SU-DHL-6 (cell line): Measurements from ENCODE around the gene HINT2.
A peak's percentile ranks its signal among the peaks of the same experiment; 100 is the strongest.

Experiments used
- H2AFZ ChIP-seq: fragments of 200-600 bp; sonication (generic); 2 replicates; pipeline ENCODE4 v1.6.1; 2014; ENCODE audit warnings: low read depth, mild to moderate bottlenecking, moderate library complexity, mixed read lengths, antibody characterized with exemption, low read length; ENCODE audit not compliant: severe bottlenecking
- H3F3A ChIP-seq: fragments of 200-600 bp; shearing (Covaris generic); 2 replicates; pipeline ENCODE4 v1.6.0; 2016; ENCODE audit warnings: antibody characterized with exemption, mild to moderate bottlenecking; ENCODE audit not compliant: insufficient read depth
- H3K27ac ChIP-seq: fragments of 200-600 bp; sonication (generic); 2 replicates; pipeline ENCODE4 v1.5.1; 2016; ENCODE audit warnings: low read depth, mild to moderate bottlenecking, low read length, moderate library complexity, mixed read lengths
- H3K27me3 ChIP-seq: fragments of 200-600 bp; sonication (generic), shearing (Covaris generic); 2 replicates; pipeline ENCODE4 v1.6.0; 2014; ENCODE audit warnings: mild to moderate bottlenecking, low read length
- H3K36me3 ChIP-seq: fragments of 200-600 bp; sonication (generic); 2 replicates; pipeline ENCODE4 v1.6.1; 2014; ENCODE audit warnings: mild to moderate bottlenecking, low read length, mixed read lengths
- H3K4me2 ChIP-seq: fragments of 300-600, 200-600 bp; shearing (Covaris generic), sonication (generic); 2 replicates; pipeline ENCODE4 v1.6.0; 2014; ENCODE audit warnings: low read length, low read depth, mild to moderate bottlenecking; ENCODE audit not compliant: poor library complexity, severe bottlenecking
- H3K4me3 ChIP-seq: fragments of 200-600 bp; sonication (generic); 2 replicates; pipeline ENCODE4 v1.5.1; 2014; ENCODE audit warnings: antibody characterized with exemption, low read length, mild to moderate bottlenecking, mixed read lengths; ENCODE audit not compliant: insufficient read depth, poor library complexity, severe bottlenecking
- H3K79me2 ChIP-seq: fragments of 200-600 bp; sonication (generic); 2 replicates; pipeline ENCODE4 v1.6.1; 2014; ENCODE audit warnings: mild to moderate bottlenecking, low read length, moderate library complexity; ENCODE audit not compliant: insufficient read depth
- H3K9ac ChIP-seq: fragments of 200-600 bp; sonication (generic); 2 replicates; pipeline ENCODE4 v1.7.0; 2014; ENCODE audit warnings: mild to moderate bottlenecking, low read length
- H3K9me2 ChIP-seq: fragments of 200-600 bp; sonication (generic); replicated peaks from 2 replicates; pipeline ENCODE4 v1.6.1; 2014; ENCODE audit warnings: low read length; ENCODE audit not compliant: insufficient read depth
- H3K9me3 ChIP-seq: fragments of 200-600 bp; sonication (generic); 2 replicates; pipeline ENCODE4 v1.6.1; 2014; ENCODE audit warnings: low read length, mixed read lengths; ENCODE audit not compliant: insufficient read depth
- H4K20me1 ChIP-seq: fragments of 200-600 bp; sonication (generic); 2 replicates; pipeline ENCODE4 v1.6.1; 2014; ENCODE audit warnings: low read depth, mild to moderate bottlenecking, antibody characterized with exemption, low read length, moderate library complexity, mixed read lengths
- CTCF ChIP-seq: fragments of 200-600 bp; sonication (generic); IDR thresholded peaks from one replicate; pipeline ENCODE4 v1.5.1; 2017; ENCODE audit warnings: antibody characterized with exemption, mild to moderate bottlenecking, low read length, moderate library complexity; ENCODE audit not compliant: insufficient read depth, poor library complexity, severe bottlenecking
- EZH2phosphoT487 ChIP-seq: fragments of 200-600 bp; sonication (generic), shearing (Covaris generic); conservative IDR thresholded peaks from 2 replicates; pipeline ENCODE4 v1.6.1; 2018; ENCODE audit warnings: mild to moderate bottlenecking, antibody characterized with exemption, low read length, moderate library complexity, mixed read lengths

HINT2 gene

GRCh38 chr9:35835766-35836165 lies 20.9 kb upstream of the HINT2 start:
- Histone ChIP-seq H3K9me3 (no peaks in the 10 kb centered on the region), H3K4me3 (no peak overlapping the region), H3K4me2 (no peak overlapping the region), H4K20me1 (no peaks in the 10 kb centered on the region), H3K27me3 (no peaks in the 10 kb centered on the region), H2AFZ (no peak overlapping the region), H3K36me3 (no peaks in the 10 kb centered on the region), H3K9me2 (no peaks in the 10 kb centered on the region), H3F3A (no peaks in the 10 kb centered on the region), H3K27ac (no peak overlapping the region), H3K9ac (no peak overlapping the region), H3K79me2 (no peaks in the 10 kb centered on the region)
- TF ChIP-seq EZH2phosphoT487 (no peak), CTCF (no peak)

- Histone ChIP-seq H3K79me2 (no peaks in the 10 kb centered on the region), H3K9me2 (no peaks in the 10 kb centered on the region), H3K36me3 (no peaks in the 10 kb centered on the region), H4K20me1 (no peaks in the 10 kb centered on the region), H3K4me2 (no peak overlapping the region), H3K9me3 (no peaks in the 10 kb centered on the region), H3K27me3 (no peaks in the 10 kb centered on the region), H3F3A (no peaks in the 10 kb centered on the region), H3K9ac (no peak overlapping the region), H3K27ac (no peak overlapping the region), H2AFZ (no peak overlapping the region), H3K4me3 (no peak overlapping the region)
- TF ChIP-seq EZH2phosphoT487 = no peak
- peak; percentile 49 for TF ChIP-seq CTCF
Observed at GRCh38 chr9:35835216-35835632, 20.4 kb upstream of the HINT2 start.

GRCh38 chr9:35834260-35835215 lies 19.7 kb upstream of the HINT2 start:
- Histone ChIP-seq H4K20me1 (no peaks in the 10 kb centered on the region), H3K9me3 (no peaks in the 10 kb centered on the region), H3K79me2 (no peaks in the 10 kb centered on the region), H3K27me3 (no peaks in the 10 kb centered on the region), H2AFZ (no peak overlapping the region), H3K4me3 (no peak overlapping the region), H3K9me2 (no peaks in the 10 kb centered on the region), H3K36me3 (no peaks in the 10 kb centered on the region), H3K9ac (no peak overlapping the region), H3K4me2 (no peak overlapping the region), H3F3A (no peaks in the 10 kb centered on the region), H3K27ac (no peak overlapping the region)
- TF ChIP-seq EZH2phosphoT487 (no peak), CTCF (no peak)
